ENCODE results near the gene ARL3. TPM values are rescaled to one million over a fixed set of nuclear protein-coding genes. Genes with fewer than 3 reads are reported as not detected.

ARL3 gene
- total RNA-seq, 1 experiment from 2014 or later, result 13.3 TPM

DNA sequence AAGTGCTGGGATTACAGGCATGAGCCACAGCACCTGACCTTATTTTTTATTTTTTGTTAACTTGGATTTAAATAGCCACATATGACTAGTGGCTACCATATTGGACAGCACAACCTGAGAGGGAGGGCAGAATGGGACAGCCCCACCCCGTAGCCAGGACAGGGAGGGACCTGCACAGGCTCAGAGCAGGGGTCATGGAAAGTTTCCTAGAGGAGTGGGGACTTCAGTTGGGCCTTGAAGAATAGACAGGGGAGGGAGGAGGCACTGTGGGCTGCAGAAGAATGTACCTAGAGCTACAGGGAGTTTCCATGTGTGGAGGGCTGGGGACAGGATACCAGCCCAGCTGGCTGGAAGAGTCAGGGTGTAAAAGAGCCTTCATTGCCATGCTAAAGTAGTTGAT is 61.1 kb downstream of the ARL3 start:
- ATAC-seq, result no peak
- no peak for DNase-seq (ENCODE audit: low read depth, low spot score)
- Histone ChIP-seq H3K4me2 (ENCODE audit: low read length) (no peak overlapping the region), H3K27me3 (ENCODE audit: insufficient read depth, low read length) (no peaks in the 10 kb centered on the region), H3K9me2 (ENCODE audit: insufficient read depth) (no peaks in the 10 kb centered on the region), H3K4me1 (ENCODE audit: control insufficient read depth in 1 of 2, insufficient read depth in 2 of 2, low read length in 2 of 2) (peaks cover 0 to 3% of the 10 kb centered on the region in 2 experiments; a peak in 1 of 4 replicates), H3K9ac (ENCODE audit: low read length) (no peak overlapping the region), H3K27ac (ENCODE audit: low read depth, low read length) (no peak overlapping the region), H3K4me3 (replicated peaks in 1 of 2; ENCODE audit: low read depth in 1 of 2, low read length in 2 of 2) (no peak overlapping the region), H3K36me3 (ENCODE audit: control insufficient read depth in 1 of 2, insufficient read depth in 2 of 2, low read length in 2 of 2) (peaks cover 7 to 34% of the 10 kb centered on the region in 2 experiments; a peak in 3 of 4 replicates), H4K20me1 (ENCODE audit: insufficient read depth) (no peaks in the 10 kb centered on the region), H3K9me3 (ENCODE audit: control insufficient read depth in 1 of 2, insufficient read depth in 1 of 2, low read depth in 1 of 2, low read length in 2 of 2) (no peaks in the 10 kb centered on the region), H3K79me2 (ENCODE audit: insufficient read depth, low read length) (peaks cover 63% of the 10 kb centered on the region), H2AFZ (ENCODE audit: low read depth, low read length, poor library complexity, severe bottlenecking) (no peak overlapping the region)
- ChIA-PET CTCF (no interaction called here), POLR2A (no interaction called here), RAD21 (ENCODE audit: low non-redundant PET in 1 of 2, low total read pairs in 2 of 2, uncharacterized antibody in 2 of 2, unreplicated experiment in 2 of 2) (no interaction called here)
- TF ChIP-seq, protein P1, sequence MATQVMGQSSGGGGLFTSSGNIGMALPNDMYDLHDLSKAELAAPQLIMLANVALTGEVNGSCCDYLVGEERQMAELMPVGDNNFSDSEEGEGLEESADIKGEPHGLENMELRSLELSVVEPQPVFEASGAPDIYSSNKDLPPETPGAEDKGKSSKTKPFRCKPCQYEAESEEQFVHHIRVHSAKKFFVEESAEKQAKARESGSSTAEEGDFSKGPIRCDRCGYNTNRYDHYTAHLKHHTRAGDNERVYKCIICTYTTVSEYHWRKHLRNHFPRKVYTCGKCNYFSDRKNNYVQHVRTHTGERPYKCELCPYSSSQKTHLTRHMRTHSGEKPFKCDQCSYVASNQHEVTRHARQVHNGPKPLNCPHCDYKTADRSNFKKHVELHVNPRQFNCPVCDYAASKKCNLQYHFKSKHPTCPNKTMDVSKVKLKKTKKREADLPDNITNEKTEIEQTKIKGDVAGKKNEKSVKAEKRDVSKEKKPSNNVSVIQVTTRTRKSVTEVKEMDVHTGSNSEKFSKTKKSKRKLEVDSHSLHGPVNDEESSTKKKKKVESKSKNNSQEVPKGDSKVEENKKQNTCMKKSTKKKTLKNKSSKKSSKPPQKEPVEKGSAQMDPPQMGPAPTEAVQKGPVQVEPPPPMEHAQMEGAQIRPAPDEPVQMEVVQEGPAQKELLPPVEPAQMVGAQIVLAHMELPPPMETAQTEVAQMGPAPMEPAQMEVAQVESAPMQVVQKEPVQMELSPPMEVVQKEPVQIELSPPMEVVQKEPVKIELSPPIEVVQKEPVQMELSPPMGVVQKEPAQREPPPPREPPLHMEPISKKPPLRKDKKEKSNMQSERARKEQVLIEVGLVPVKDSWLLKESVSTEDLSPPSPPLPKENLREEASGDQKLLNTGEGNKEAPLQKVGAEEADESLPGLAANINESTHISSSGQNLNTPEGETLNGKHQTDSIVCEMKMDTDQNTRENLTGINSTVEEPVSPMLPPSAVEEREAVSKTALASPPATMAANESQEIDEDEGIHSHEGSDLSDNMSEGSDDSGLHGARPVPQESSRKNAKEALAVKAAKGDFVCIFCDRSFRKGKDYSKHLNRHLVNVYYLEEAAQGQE (IDR thresholded peaks at IDR 0.05; ENCODE audit: low read depth), result no peak
- BruUV-seq (replicated peaks), result no TSS peak
- intact Hi-C loops (cut with micrococcal nuclease), result no loop called here

- H3K4me2 ChIP-seq (ENCODE audit: low read length), result no peak overlapping the region
- no peak for ATAC-seq
Observed at GRCh38 chr10:102652170-102652916, 61.9 kb downstream of the ARL3 start.

More at GRCh38 chr10:102652170-102652916, 61.9 kb downstream of the ARL3 start:
- H3K4me1 ChIP-seq (ENCODE audit: control insufficient read depth in 1 of 2, insufficient read depth in 2 of 2, low read length in 2 of 2), result peaks cover under 1 to 9% of the 10 kb centered on the region in 2 experiments; a peak in 3 of 4 replicates
- TF ChIP-seq, protein P2, sequence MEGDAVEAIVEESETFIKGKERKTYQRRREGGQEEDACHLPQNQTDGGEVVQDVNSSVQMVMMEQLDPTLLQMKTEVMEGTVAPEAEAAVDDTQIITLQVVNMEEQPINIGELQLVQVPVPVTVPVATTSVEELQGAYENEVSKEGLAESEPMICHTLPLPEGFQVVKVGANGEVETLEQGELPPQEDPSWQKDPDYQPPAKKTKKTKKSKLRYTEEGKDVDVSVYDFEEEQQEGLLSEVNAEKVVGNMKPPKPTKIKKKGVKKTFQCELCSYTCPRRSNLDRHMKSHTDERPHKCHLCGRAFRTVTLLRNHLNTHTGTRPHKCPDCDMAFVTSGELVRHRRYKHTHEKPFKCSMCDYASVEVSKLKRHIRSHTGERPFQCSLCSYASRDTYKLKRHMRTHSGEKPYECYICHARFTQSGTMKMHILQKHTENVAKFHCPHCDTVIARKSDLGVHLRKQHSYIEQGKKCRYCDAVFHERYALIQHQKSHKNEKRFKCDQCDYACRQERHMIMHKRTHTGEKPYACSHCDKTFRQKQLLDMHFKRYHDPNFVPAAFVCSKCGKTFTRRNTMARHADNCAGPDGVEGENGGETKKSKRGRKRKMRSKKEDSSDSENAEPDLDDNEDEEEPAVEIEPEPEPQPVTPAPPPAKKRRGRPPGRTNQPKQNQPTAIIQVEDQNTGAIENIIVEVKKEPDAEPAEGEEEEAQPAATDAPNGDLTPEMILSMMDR (IDR thresholded peaks at IDR 0.05 in 2 of 3, conservative IDR thresholded peaks at IDR 0.05 in 1 of 3; ENCODE audit: borderline replicate concordance in 1 of 3, insufficient read depth in 1 of 3, low read depth in 2 of 3, low read length in 2 of 3), result no peak
- TF ChIP-seq TCF7L2 (IDR thresholded peaks at IDR 0.05; ENCODE audit: borderline replicate concordance, extremely low read depth, insufficient read depth, insufficient read length) (no peak), ZFX (IDR thresholded peaks at IDR 0.05) (no peak)
- H4K20me1 ChIP-seq (ENCODE audit: insufficient read depth), result no peaks in the 10 kb centered on the region
- H2AFZ ChIP-seq (ENCODE audit: low read depth, low read length, poor library complexity, severe bottlenecking), result no peak overlapping the region
- H3K4me3 ChIP-seq (replicated peaks in 1 of 2; ENCODE audit: low read depth in 1 of 2, low read length in 2 of 2), result no peak overlapping the region
- no TSS peak for BruUV-seq (replicated peaks)
- H3K9me3 ChIP-seq (ENCODE audit: control insufficient read depth in 1 of 2, insufficient read depth in 1 of 2, low read depth in 1 of 2, low read length in 2 of 2), result no peaks in the 10 kb centered on the region
- intact Hi-C loops (cut with micrococcal nuclease), result no loop called here
- no peaks in the 10 kb centered on the region for H3K27me3 ChIP-seq (ENCODE audit: insufficient read depth, low read length)
- RAD21 ChIA-PET (ENCODE audit: low non-redundant PET in 1 of 2, low total read pairs in 2 of 2, uncharacterized antibody in 2 of 2, unreplicated experiment in 2 of 2), result no interaction called here
- POLR2A ChIA-PET, result no interaction called here
- H3K27ac ChIP-seq (ENCODE audit: low read depth, low read length), result no peak overlapping the region
- H3K9ac ChIP-seq (ENCODE audit: low read length), result no peak overlapping the region
- H3K79me2 ChIP-seq (ENCODE audit: insufficient read depth, low read length), result peaks cover 70% of the 10 kb centered on the region
- H3K36me3 ChIP-seq (ENCODE audit: control insufficient read depth in 1 of 2, insufficient read depth in 2 of 2, low read length in 2 of 2), result peaks cover 5 to 36% of the 10 kb centered on the region in 2 experiments; a peak in 3 of 4 replicates
- no peaks in the 10 kb centered on the region for H3K9me2 ChIP-seq (ENCODE audit: insufficient read depth)
- DNase-seq (ENCODE audit: low read depth, low spot score), result no peak
- CTCF ChIA-PET, result no interaction called here

Data from HCT116 (cell line).